ENCODE data around the gene SPAG17.
A peak's percentile ranks its signal among the peaks of the same experiment; 100 is the strongest.

DNA sequence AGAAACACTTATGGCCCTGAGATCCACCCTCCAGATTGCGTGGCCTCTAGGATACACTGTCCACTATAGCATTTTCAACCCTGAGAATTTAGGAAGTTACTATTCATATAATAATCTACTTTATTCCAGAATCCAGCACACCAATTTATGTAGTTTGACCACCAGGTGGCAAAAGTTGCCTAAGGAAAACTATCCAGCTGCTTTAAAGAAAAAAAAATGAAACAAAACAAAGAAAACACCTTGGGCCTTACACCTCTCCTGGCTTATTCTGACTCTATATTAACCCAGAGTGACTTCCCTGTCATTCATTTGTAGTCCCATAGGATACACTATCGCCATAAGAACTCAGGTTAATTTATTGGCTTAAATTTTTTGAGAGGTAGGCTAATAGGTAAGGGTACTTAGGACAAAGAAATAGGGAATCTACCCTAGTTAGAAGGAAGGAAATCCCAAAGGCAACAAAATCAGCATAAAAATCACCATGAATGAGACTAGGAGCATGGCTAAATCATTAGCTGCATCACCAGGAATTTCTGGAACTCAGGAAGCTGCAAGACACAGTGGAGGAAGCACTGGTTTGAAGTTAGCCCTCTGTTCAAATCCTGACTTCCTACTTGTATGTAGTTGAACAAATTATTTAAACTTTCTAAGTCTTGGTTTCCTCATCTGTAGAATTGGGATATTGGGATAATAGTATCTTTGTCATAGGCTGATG, 107.5 kb downstream of the SPAG17 start:
- TF ChIP-seq POLR2A (IDR thresholded peaks at IDR 0.05), result no peak
- TF ChIP-seq, protein P1, sequence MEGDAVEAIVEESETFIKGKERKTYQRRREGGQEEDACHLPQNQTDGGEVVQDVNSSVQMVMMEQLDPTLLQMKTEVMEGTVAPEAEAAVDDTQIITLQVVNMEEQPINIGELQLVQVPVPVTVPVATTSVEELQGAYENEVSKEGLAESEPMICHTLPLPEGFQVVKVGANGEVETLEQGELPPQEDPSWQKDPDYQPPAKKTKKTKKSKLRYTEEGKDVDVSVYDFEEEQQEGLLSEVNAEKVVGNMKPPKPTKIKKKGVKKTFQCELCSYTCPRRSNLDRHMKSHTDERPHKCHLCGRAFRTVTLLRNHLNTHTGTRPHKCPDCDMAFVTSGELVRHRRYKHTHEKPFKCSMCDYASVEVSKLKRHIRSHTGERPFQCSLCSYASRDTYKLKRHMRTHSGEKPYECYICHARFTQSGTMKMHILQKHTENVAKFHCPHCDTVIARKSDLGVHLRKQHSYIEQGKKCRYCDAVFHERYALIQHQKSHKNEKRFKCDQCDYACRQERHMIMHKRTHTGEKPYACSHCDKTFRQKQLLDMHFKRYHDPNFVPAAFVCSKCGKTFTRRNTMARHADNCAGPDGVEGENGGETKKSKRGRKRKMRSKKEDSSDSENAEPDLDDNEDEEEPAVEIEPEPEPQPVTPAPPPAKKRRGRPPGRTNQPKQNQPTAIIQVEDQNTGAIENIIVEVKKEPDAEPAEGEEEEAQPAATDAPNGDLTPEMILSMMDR (IDR thresholded peaks at IDR 0.05), result peak in 4 of 6 experiments; percentile 20 to 48 (median 34)

Measured in Peyer's patch (tissue), 4 donors.